Measurements from ENCODE around the gene MX2. TPM values are rescaled to one million over a fixed set of nuclear protein-coding genes. Genes with fewer than 3 reads are reported as not detected.

MX2 gene
- total RNA-seq, 1 donor from 2014 or later, result 18.9 TPM

Other genes starting within 250 kb of the MX2 start
- 52.9 TPM for gene BACE2, start 193.9 kb upstream of the MX2 start, total RNA-seq
- gene FAM3B, start 45.2 kb upstream of the MX2 start, total RNA-seq, result 116 TPM
- 43.8 TPM for gene MX1, start 64.2 kb downstream of the MX2 start, total RNA-seq
- 154 TPM for gene TMPRSS2, start 146.1 kb downstream of the MX2 start, total RNA-seq

Measured in ureter (tissue), 1 donor.